Endothelial cell of umbilical vein (primary cell): ENCODE data around the gene ATPAF1. TPM values are rescaled to one million over a fixed set of nuclear protein-coding genes. Genes with fewer than 3 reads are reported as not detected.

Experiments used
- BruUV-seq: library from RNA; stranded (reverse); fragments of 400-500 nt; replicated peaks from 2 replicates; lab custom pipeline; 2021; lab: Mats Ljungman, UMichigan
- CTCF ChIA-PET: fragments of 300-600, 350-600 bp; sonication (Branson Sonifier 250); formaldehyde crosslinking; loops from one replicate; lab custom pipeline; 2021; ENCODE audit warnings: antibody characterized with exemption, inconsistent platforms; lab: Charles Lee
- POLR2A ChIA-PET: fragments of 300-600, 350-600 bp; sonication (Branson Sonifier 250); formaldehyde crosslinking; loops from one replicate; lab custom pipeline; 2021; ENCODE audit warnings: antibody characterized with exemption, inconsistent platforms; lab: Charles Lee
- DNase-seq: peaks from one replicate; pipeline ENCODE4 v3.0.0-alpha.2; 2011; ENCODE audit warnings: low read depth, low spot score
- FAIRE-seq: peaks from 2 replicates; lab custom pipeline; 2011; peaks lifted over from hg19 to GRCh38; lab: Jason Lieb, UNC
- H2AFZ ChIP-seq: 2 replicates; pipeline ENCODE4 v1.6.0; 2012; ENCODE audit warnings: low read depth, low read length, control low read depth, inconsistent platforms
- H3K27ac ChIP-seq: 2 replicates; pipeline ENCODE4 v1.5.1; 2011; ENCODE audit warnings: low read depth, mild to moderate bottlenecking, control low read depth, low read length, moderate library complexity; ENCODE audit not compliant: insufficient read depth
- H3K27me3 ChIP-seq, 2 experiments: 2 replicates each; pipeline versions ENCODE4 v1.6.0 to v1.6.1; 2011; ENCODE audit warnings: low read length in 2 of 2, mixed read lengths in 1 of 2; ENCODE audit not compliant: control insufficient read depth in 2 of 2, insufficient read depth in 2 of 2
- H3K36me3 ChIP-seq, 2 experiments: 2 replicates in 1 of 2; 3 replicates in 1 of 2; pipeline ENCODE4 v1.5.1; 2011; ENCODE audit warnings: low read length in 2 of 2, mild to moderate bottlenecking in 1 of 2, moderate library complexity in 1 of 2; ENCODE audit not compliant: control insufficient read depth in 2 of 2, insufficient read depth in 2 of 2; ENCODE audit errors: extremely low read depth in 1 of 2
- H3K4me1 ChIP-seq: 3 replicates; pipeline ENCODE4 v1.5.1; 2011; ENCODE audit warnings: mild to moderate bottlenecking, low read length; ENCODE audit not compliant: control insufficient read depth, insufficient read depth; ENCODE audit errors: extremely low read depth
- H3K4me2 ChIP-seq: 2 replicates; pipeline ENCODE4 v1.6.1; 2011; ENCODE audit warnings: low read length, control low read depth, mixed read lengths; ENCODE audit not compliant: insufficient read depth
- H3K4me3 ChIP-seq, 3 experiments: fragments of 200-600 bp in 1 of 3; sonication (generic), shearing (Covaris generic) in 1 of 3; replicated peaks in 1 of 3; 2 replicates each; pipeline ENCODE4 v1.5.1; 2011 to 2016; ENCODE audit warnings: control low read depth in 3 of 3, low read length in 3 of 3, mild to moderate bottlenecking in 2 of 3, inconsistent platforms in 1 of 3, low read depth in 1 of 3, moderate library complexity in 1 of 3; ENCODE audit not compliant: insufficient read depth in 1 of 3
- H3K79me2 ChIP-seq: 2 replicates; pipeline ENCODE4 v1.6.0; 2012; ENCODE audit warnings: low read length, inconsistent platforms; ENCODE audit not compliant: control insufficient read depth, insufficient read depth
- H3K9ac ChIP-seq: replicated peaks from 2 replicates; pipeline ENCODE3; 2011; ENCODE audit warnings: low read length, control low read depth; ENCODE audit not compliant: insufficient read depth; ENCODE audit errors: extremely low read depth
- H3K9me1 ChIP-seq: replicated peaks from 3 replicates; pipeline ENCODE4 v1.6.0; 2011; ENCODE audit warnings: mild to moderate bottlenecking, low read length; ENCODE audit not compliant: control insufficient read depth, insufficient read depth; ENCODE audit errors: extremely low read depth
- H3K9me3 ChIP-seq: replicated peaks from 2 replicates; pipeline ENCODE4 v1.5.1; 2012; ENCODE audit warnings: low read length, inconsistent platforms; ENCODE audit not compliant: control insufficient read depth, insufficient read depth
- H4K20me1 ChIP-seq: replicated peaks from 2 replicates; pipeline ENCODE3; 2011; ENCODE audit warnings: mild to moderate bottlenecking, low read length; ENCODE audit not compliant: control insufficient read depth, insufficient read depth; ENCODE audit errors: extremely low read depth
- CTCF ChIP-seq, 2 donors: IDR thresholded peaks; 1 replicate in 1 of 2; 2 replicates in 1 of 2; pipeline ENCODE4 v1.5.1; 2011; ENCODE audit warnings: low read length in 2 of 2, mild to moderate bottlenecking in 2 of 2, moderate library complexity in 2 of 2, control low read depth in 1 of 2, inconsistent platforms in 1 of 2, low read depth in 1 of 2; ENCODE audit not compliant: insufficient read depth in 1 of 2; ENCODE audit errors: extremely low read depth in 1 of 2
- EZH2 ChIP-seq: IDR thresholded peaks from 2 replicates; pipeline ENCODE4 v1.6.1; 2012; ENCODE audit warnings: borderline replicate concordance, low read depth, mild to moderate bottlenecking, moderate library complexity, low read length, inconsistent platforms; ENCODE audit not compliant: severe bottlenecking
- FOS ChIP-seq: IDR thresholded peaks from 2 replicates; pipeline ENCODE4 v1.6.1; 2011; ENCODE audit warnings: mild to moderate bottlenecking, low read length, moderate library complexity, borderline replicate concordance; ENCODE audit not compliant: insufficient read depth
- GATA2 ChIP-seq: IDR thresholded peaks from 2 replicates; pipeline ENCODE4 v1.7.0; 2011; ENCODE audit warnings: low read depth, mild to moderate bottlenecking, moderate library complexity, mixed read lengths, low read length; ENCODE audit not compliant: insufficient read length, insufficient read depth
- MAX ChIP-seq: IDR thresholded peaks from 2 replicates; pipeline ENCODE4 v1.6.1; 2011; ENCODE audit not compliant: insufficient read depth, insufficient read length
- MYC ChIP-seq: IDR thresholded peaks from one replicate; pipeline ENCODE4 v1.6.1; 2011; ENCODE audit warnings: mild to moderate bottlenecking, low read depth, low read length
- POLR2A ChIP-seq: IDR thresholded peaks from 2 replicates; pipeline ENCODE4 v1.6.1; 2012; ENCODE audit warnings: low read depth, mild to moderate bottlenecking, control low read depth, low read length
- dilution Hi-C: fragments of 300-500 bp; cut with MboI; formaldehyde crosslinking; loops from one replicate; pipeline ENCODE4 v1.15.0; 2019; ENCODE audit warnings: low sequenced_read_pairs; ENCODE audit not compliant: extremely low pct_ligation_motif_present
- intact Hi-C: fragments of 100-400 bp; cut with micrococcal nuclease; formaldehyde crosslinking; loops from one replicate; pipeline ENCODE4 v1.10.0; 2022
- polyA plus RNA-seq, 4 experiments: library from polyadenylated mRNA; depleted of rRNA in 3 of 4; stranded (reverse) in 3 of 4; unstranded in 1 of 4; fragments of >200 nt; gene quantifications; 2 replicates each; pipeline versions ENCODE4 v1.2.1 to v1.2.3, GENCODE V29; 2011 to 2012; ENCODE audit warnings: missing spikeins in 1 of 4
- total RNA-seq: library from RNA; stranded (reverse); gene quantifications from 2 replicates; pipeline ENCODE4 v1.2.3, GENCODE V29; 2021

ATPAF1 gene
- total and polyA plus RNA-seq, 2 donors (not counting 3 experiments of a cell fraction or from before 2014, with no cell fraction given): 28.3 to 29.6 TPM

- POLR2A ChIA-PET: no interaction called here
- dilution Hi-C loops (no loop called here), intact Hi-C loops (no loop called here)
- no TSS peak for BruUV-seq
- Histone ChIP-seq H3K9me3 (no peaks in the 10 kb centered on the region), H3K4me3 (no peak overlapping the region), H3K9me1 (no peaks in the 10 kb centered on the region), H3K4me2 (no peak overlapping the region), H3K27me3 (no peaks in the 10 kb centered on the region), H2AFZ (no peak overlapping the region), H4K20me1 (peaks cover 16% of the 10 kb centered on the region), H3K36me3 (peaks cover 10 to 25% of the 10 kb centered on the region in 2 experiments), H3K79me2 (no peaks in the 10 kb centered on the region), H3K9ac (no peak overlapping the region), H3K4me1 (peaks cover 37% of the 10 kb centered on the region), H3K27ac (no peak overlapping the region)
- FAIRE-seq: no peak
- DNase-seq: no peak
- CTCF ChIA-PET: no interaction called here
- no peak for TF ChIP-seq CTCF (IDR thresholded peaks at IDR 0.05; ENCODE audit: extremely low read depth in 1 of 2, insufficient read depth in 1 of 2, low read depth in 1 of 2, low read length in 2 of 2)
- TF ChIP-seq MYC: no peak
- TF ChIP-seq EZH2: no peak
Measured at GRCh38 chr1:46690931-46691421, 22.8 kb upstream of the ATPAF1 start.

GRCh38 chr1:46689897-46690296, 21.7 kb upstream of the ATPAF1 start:
- intact Hi-C loops (loop anchor here (1.0 kb wide), 1 partner anchor 34 kb away; no protein-coding TSS in a partner anchor), dilution Hi-C loops (no loop called here)
- Histone ChIP-seq H3K9me3 (no peaks in the 10 kb centered on the region), H3K4me2 (no peak overlapping the region), H3K9ac (no peak overlapping the region), H3K27ac (no peak overlapping the region), H3K9me1 (no peaks in the 10 kb centered on the region), H3K27me3 (no peaks in the 10 kb centered on the region), H2AFZ (no peak overlapping the region), H3K4me1 (peaks cover 47% of the 10 kb centered on the region), H3K79me2 (no peaks in the 10 kb centered on the region), H3K36me3 (peaks cover 10 to 21% of the 10 kb centered on the region in 2 experiments), H3K4me3 (no peak overlapping the region), H4K20me1 (peaks cover 16% of the 10 kb centered on the region)
- POLR2A ChIA-PET: no interaction called here
- CTCF ChIA-PET: interaction anchor here (1.6 kb wide), 1 partner anchor 35 kb away, joined by 6 read pairs; no protein-coding TSS in a partner anchor
- BruUV-seq: no TSS peak
- no peak for TF ChIP-seq CTCF (IDR thresholded peaks at IDR 0.05; ENCODE audit: extremely low read depth in 1 of 2, insufficient read depth in 1 of 2, low read depth in 1 of 2, low read length in 2 of 2)
- no peak for TF ChIP-seq MAX
- TF ChIP-seq FOS: no peak
- no peak for TF ChIP-seq GATA2
- TF ChIP-seq EZH2: no peak
- no peak for TF ChIP-seq POLR2A
- FAIRE-seq (no peak), DNase-seq (no peak)
